Stimulated activated naive B cell treated with anti-CD40 and anti-IgM and Interleukin-4, amounts not matched to agents 10 μg/mL and 1 μg/mL and 100 μg/mL, for 72 hours (primary cell): ENCODE data around the gene CCDC192.
"Not testable (repeated sequence)": the region's sequence is repeated elsewhere in the genome, so short reads cannot be mapped to it uniquely, and the experiment has no call there.

Experiments
- ATAC-seq, 2 donors: fragments of 150-1000 bp; cut with Tn5 transposase; replicated peaks; 2 replicates each; pipeline ENCODE4 v1.10.0; 2021; ENCODE audit warnings: moderate library complexity in 1 of 2
- DNase-seq: peaks from one replicate; pipeline ENCODE4 v3.0.0; 2021
- H3K27ac Mint-ChIP-seq: one replicate; pipeline ENCODE4 v1.8.0; 2022; ENCODE audit warnings: mild to moderate bottlenecking, mixed read lengths
- H3K27me3 Mint-ChIP-seq, 2 donors: one replicate each; pipeline ENCODE4 v1.8.0; 2022; ENCODE audit warnings: mixed read lengths in 2 of 2
- H3K36me3 Mint-ChIP-seq, 2 donors: one replicate each; pipeline ENCODE4 v1.8.0; 2022; ENCODE audit warnings: mixed read lengths in 2 of 2, mild to moderate bottlenecking in 1 of 2
- H3K4me1 Mint-ChIP-seq, 2 donors: one replicate each; pipeline ENCODE4 v1.8.0; 2022; ENCODE audit warnings: mixed read lengths in 2 of 2, mild to moderate bottlenecking in 1 of 2
- H3K4me3 Mint-ChIP-seq, 2 donors: one replicate each; pipeline ENCODE4 v1.8.0; 2022; ENCODE audit warnings: mild to moderate bottlenecking in 2 of 2, mixed read lengths in 2 of 2, moderate library complexity in 1 of 2
- H3K9me3 Mint-ChIP-seq, 2 donors: one replicate each; pipeline ENCODE4 v1.8.0; 2022; ENCODE audit warnings: mixed read lengths in 2 of 2, mild to moderate bottlenecking in 1 of 2

The CCDC192 gene

DNA sequence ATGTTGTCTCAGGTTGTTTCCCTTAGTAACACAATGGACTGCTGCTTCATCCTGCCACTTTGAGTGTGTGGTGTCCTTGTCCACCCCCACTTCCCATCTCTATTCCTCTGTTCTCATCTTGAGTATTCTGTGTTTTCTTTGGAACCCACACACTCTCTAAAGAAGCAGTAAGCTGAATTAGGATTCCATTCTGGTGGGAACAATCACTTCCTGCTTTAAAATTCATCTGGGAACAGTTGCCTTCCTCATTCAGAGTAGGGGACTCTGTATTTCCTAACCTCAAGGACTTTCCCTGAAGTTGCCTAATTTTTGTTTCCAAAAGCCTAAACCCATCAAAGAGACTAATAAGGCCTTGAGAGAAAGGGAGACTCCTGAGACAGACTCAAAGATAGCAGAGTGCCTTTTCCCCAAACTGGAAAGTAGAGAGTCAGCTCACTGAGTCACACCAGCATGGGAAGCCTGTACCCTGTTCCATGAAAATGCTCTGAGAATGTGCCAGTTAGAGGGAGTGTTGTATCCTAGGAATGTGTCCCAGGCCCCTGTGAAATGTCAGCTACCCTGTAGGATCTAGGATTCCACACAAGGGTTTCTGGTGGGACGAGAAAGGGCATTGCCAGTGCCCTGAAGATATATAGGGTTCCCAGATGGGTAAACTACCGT is 63.6 kb downstream of the CCDC192 start:
- H3K4me3 Mint-ChIP-seq, result no peak overlapping the region
- no peak overlapping the region for H3K27ac Mint-ChIP-seq
- H3K36me3 Mint-ChIP-seq, result no peaks in the 10 kb centered on the region
- H3K4me1 Mint-ChIP-seq, result no peaks in the 10 kb centered on the region
- no peak for ATAC-seq
- no peaks in the 10 kb centered on the region for H3K9me3 Mint-ChIP-seq
- peaks cover 0 to 10% of the 10 kb centered on the region in 2 donors for H3K27me3 Mint-ChIP-seq
- no peak for DNase-seq

DNA sequence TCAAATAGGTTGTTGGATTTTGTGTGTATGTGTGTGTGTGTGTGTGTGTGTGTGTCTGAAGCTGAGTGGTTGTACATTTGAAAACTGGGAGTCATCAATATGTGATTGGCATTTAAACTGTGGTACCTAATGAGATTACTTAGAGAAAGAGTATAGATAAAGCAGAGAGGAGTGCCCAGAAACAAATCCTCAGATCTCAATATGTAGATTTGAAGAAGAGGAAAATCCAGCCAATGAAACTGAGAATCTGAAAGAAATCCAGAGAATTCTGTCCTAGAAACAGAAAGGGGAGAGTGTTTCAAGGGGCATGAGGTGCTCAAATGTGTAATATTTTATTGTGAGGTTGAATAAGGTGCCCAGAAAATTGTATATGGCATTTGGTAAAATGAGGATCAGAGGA is 66.2 kb downstream of the CCDC192 start:
- H3K4me3 Mint-ChIP-seq, result no peak overlapping the region

DNA sequence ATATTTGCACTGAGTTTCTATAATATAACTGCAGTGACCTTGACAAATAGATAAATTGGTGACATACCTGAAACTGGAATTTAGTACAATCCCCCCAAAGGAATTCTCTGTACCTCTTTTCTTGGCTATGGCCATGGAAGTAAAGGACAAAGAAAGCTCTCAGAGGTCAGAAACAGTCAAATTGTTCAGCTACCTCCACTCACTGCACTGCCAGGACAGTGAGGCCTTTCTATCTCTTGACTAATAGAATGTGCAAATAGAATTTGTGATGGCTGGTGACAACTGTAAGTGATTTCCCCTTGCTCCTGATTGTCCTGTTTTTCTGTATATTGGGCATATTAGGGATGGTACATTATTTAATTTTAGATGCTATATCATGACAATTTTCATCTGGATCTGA is 67.1 kb downstream of the CCDC192 start:
- DNase-seq (no peak), ATAC-seq (no peak)
- H3K9me3 Mint-ChIP-seq, result peaks cover 0 to 1% of the 10 kb centered on the region in 2 donors
- H3K4me3 Mint-ChIP-seq, result no peak overlapping the region
- no peaks in the 10 kb centered on the region for H3K36me3 Mint-ChIP-seq
- peaks cover 5 to 6% of the 10 kb centered on the region in 2 donors for H3K27me3 Mint-ChIP-seq
- H3K4me1 Mint-ChIP-seq, result no peaks in the 10 kb centered on the region
- H3K27ac Mint-ChIP-seq, result no peak overlapping the region

More for the DNA sequence above, 66.2 kb downstream of the CCDC192 start:
- no peak overlapping the region for H3K27ac Mint-ChIP-seq
- ATAC-seq (no peak), DNase-seq (no peak)
- H3K27me3 Mint-ChIP-seq, result peaks cover 0 to 6% of the 10 kb centered on the region in 2 donors
- H3K36me3 Mint-ChIP-seq, result no peaks in the 10 kb centered on the region
- no peaks in the 10 kb centered on the region for H3K9me3 Mint-ChIP-seq
- no peaks in the 10 kb centered on the region for H3K4me1 Mint-ChIP-seq

DNA sequence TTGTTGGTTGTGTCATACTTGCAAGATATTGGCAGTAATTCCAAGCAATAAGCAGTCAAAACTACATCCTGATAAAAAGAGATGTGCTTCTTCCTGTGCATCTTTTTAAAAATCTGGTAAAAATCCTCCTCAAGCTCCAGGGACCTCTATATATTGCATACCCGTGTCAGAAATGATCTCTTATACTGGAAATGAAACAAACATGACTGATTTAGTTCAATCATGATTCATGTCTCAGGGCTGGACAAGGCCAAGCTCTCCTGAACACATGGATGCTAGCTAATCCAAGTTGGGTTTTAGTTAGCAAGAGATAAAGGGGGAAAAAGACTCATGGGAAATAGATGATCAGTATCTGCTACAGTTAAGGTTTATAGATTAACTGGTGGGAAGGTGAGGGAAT is 69.3 kb downstream of the CCDC192 start:
- Mint-ChIP-seq H3K36me3 (no peaks in the 10 kb centered on the region), H3K27me3 (peaks cover 6% of the 10 kb centered on the region in 2 donors), H3K4me1 (no peaks in the 10 kb centered on the region), H3K9me3 (peaks cover 4% of the 10 kb centered on the region in 2 donors), H3K27ac (no peak overlapping the region), H3K4me3 (no peak overlapping the region)
- no peak for DNase-seq
- no peak for ATAC-seq

DNA sequence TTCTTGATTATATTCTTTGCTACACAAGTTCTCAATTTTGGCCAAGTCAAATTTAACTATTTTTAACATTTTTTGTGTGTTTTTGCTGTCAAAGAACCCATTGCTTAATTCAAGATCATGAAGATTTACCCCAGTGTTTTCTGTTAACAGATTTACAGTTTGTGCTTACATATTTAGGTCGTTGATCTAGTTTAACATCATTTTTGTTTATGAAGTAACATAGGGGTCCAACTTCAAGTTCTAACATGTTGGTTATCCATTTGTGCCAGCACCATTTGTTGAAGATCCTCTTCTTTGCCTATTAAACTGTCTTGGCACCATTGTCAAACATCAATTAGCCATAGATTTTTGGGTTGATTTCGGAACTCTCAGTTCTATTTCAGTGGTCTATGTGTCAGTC is 71.0 kb downstream of the CCDC192 start:
- Mint-ChIP-seq H3K4me1 (no peaks in the 10 kb centered on the region), H3K4me3 (no peak overlapping the region), H3K27ac (no peak overlapping the region), H3K27me3 (peaks cover 1 to 6% of the 10 kb centered on the region in 2 donors), H3K36me3 (no peaks in the 10 kb centered on the region), H3K9me3 (peaks cover 9 to 14% of the 10 kb centered on the region in 2 donors)
- no peak for ATAC-seq
- no peak for DNase-seq

DNA sequence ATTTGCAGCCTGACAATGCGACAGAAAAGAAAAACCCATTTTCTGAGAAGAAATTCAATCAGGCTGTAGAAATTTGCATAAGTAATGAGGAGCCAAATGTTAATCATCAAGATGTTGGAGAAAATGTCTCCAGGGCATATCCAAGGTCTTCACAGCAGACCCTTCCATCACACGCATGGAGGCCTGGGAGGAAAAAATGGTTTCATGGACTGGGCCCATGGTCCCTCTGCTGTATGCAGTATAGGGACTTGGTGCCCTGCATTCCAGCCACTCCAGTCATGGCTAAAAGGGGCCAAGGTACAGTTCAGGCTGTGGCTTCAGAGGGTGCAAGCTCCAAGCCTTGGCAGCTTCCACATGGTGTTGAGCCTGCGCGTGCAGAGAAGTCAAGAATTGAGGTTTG is 73.3 kb downstream of the CCDC192 start:
- DNase-seq (no peak), ATAC-seq (no peak)
- no peaks in the 10 kb centered on the region for H3K36me3 Mint-ChIP-seq
- H3K27me3 Mint-ChIP-seq, result peaks cover 0 to 6% of the 10 kb centered on the region in 2 donors
- no peak overlapping the region for H3K27ac Mint-ChIP-seq
- no peaks in the 10 kb centered on the region for H3K4me1 Mint-ChIP-seq
- H3K9me3 Mint-ChIP-seq, result peaks cover 9 to 16% of the 10 kb centered on the region in 2 donors
- no peak overlapping the region for H3K4me3 Mint-ChIP-seq

DNA sequence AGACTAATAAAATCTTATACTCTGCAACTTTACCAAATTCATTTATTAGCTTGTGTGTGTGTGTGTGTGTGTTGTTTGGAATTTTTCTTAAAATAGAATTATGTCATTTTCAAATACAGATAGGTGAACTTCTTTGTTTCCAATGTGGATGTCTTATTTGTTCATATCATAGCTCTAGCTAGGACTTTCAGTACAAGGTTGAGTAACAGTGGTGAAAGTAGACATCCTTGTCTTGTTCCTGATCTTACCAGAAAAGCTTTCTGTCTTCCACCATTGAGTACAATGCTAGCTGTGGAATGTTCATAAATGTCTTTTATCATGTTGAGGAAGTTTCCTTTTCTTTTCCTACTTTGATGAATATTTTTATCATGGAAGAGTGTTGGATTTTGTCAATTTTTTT is 74.8 kb downstream of the CCDC192 start:
- Mint-ChIP-seq H3K9me3 (peaks cover 9 to 16% of the 10 kb centered on the region in 2 donors), H3K27ac (no peak overlapping the region), H3K4me3 (no peak overlapping the region), H3K36me3 (no peaks in the 10 kb centered on the region), H3K4me1 (no peaks in the 10 kb centered on the region), H3K27me3 (peaks cover 0 to 6% of the 10 kb centered on the region in 2 donors)
- ATAC-seq (no peak), DNase-seq (no peak)

DNA sequence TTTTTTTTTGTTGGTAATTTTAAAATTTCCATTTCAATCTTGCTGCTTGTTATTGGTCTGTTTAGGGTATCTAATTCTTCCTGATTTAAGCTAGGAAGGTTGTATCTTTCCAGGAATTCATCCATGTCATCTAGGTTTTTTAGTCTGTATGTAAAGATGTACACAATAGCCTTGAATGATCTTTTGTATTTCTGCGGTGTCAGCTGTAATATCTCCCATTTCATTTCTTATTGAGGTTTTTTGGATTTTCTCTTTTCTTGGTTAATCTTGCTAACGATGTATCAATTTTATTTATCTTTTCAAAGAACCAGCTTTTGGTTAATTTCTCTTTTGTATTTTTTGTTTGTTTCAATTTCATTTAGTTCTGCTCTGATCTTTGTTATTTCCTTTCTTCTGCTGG is 79.3 kb downstream of the CCDC192 start:
- not testable (repeated sequence) for H3K27ac Mint-ChIP-seq, H3K4me3 Mint-ChIP-seq, DNase-seq, H3K27me3 Mint-ChIP-seq, ATAC-seq, H3K4me1 Mint-ChIP-seq, H3K36me3 Mint-ChIP-seq
- H3K9me3 Mint-ChIP-seq, result peaks cover 6 to 13% of the 10 kb centered on the region in 2 donors

DNA sequence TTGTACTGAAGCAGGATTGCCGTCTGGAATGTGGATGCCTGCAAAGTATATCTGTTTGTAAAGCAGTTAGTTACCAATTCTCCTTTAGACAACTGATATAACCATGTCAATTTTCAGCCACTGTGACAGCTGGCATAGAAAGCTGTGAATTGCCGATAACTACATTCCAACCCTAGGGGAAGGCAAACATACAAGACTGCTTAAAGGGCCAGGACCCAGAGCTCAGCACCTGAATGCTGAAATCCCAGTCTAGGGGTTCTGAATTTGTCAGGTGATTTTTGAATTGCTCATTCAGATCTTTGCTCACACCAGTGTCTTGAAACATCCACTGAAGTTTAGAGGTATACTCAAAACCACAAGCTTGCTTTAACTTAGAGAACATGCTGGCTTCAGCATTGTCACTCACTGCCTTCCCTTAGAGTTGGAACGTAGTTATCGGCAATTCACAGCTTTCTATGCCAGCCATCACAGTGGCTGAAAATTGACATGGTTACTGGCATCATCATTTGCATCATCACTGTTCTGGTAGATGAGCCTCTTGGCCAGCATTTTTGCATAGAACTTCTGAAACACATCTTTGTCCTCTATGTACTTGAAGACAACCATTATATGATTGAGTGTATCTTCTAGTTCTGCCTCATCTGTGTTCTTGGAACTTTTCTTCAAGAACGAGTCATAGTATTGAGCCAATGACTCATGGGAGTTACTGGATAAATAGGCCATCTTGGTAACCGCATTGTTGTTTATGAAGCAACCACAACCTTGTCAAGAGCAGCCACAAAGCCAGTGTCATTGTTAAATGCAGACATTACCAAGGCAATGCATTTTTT is 82.1 kb downstream of the CCDC192 start:
- no peaks in the 10 kb centered on the region for H3K36me3 Mint-ChIP-seq
- H3K27ac Mint-ChIP-seq, result no peak overlapping the region
- DNase-seq, result no peak
- no peaks in the 10 kb centered on the region for H3K4me1 Mint-ChIP-seq
- peaks cover under 1 to 4% of the 10 kb centered on the region in 2 donors for H3K9me3 Mint-ChIP-seq
- no peak for ATAC-seq
- no peak overlapping the region for H3K4me3 Mint-ChIP-seq
- H3K27me3 Mint-ChIP-seq, result no peaks in the 10 kb centered on the region

DNA sequence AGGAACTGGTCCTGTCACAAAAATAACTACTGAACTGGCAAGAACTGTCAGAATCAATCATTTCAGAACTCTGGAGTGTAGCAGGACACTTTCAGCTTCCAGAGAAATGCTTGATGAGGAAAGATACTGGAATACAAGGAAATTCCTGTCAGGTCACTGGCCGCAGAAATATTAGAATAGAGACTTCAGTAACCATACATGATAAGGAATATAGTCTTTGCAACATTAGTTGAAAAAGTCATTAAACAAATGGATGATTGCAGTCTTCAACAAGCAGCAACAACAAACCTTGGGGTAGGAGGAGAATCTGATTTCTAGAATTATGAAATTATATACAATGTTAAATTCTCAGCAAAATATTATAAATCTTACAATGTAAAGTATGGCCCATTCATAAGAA is 88.2 kb downstream of the CCDC192 start:
- no peaks in the 10 kb centered on the region for H3K27me3 Mint-ChIP-seq
- no peaks in the 10 kb centered on the region for H3K4me1 Mint-ChIP-seq

DNA sequence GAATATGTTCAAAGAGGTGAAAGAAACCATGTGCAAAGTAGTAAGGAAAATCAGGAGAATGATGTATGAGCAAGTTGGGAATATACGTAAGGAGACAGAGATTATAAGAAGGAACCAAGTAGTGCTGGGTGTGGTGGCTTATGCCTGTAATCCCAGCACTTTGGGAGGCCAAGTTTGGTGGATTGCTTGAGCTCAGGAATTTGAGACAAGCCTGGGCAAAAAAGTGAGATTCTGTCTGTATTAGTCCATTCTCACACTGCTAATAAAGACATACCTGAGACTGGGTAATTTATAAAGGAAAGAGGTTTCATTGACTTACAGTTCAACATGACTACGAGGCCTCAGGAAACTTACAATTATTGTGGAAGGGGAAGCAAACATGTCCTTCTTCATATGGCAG is 88.7 kb downstream of the CCDC192 start:
- DNase-seq, ATAC-seq, H3K27me3 Mint-ChIP-seq, H3K27ac Mint-ChIP-seq, H3K36me3 Mint-ChIP-seq, H3K4me1 Mint-ChIP-seq, H3K4me3 Mint-ChIP-seq: not testable (repeated sequence)
- peaks cover 12 to 14% of the 10 kb centered on the region in 2 donors for H3K9me3 Mint-ChIP-seq

More for the DNA sequence above, 88.2 kb downstream of the CCDC192 start:
- peaks cover 12 to 14% of the 10 kb centered on the region in 2 donors for H3K9me3 Mint-ChIP-seq
- no peak overlapping the region for H3K27ac Mint-ChIP-seq
- DNase-seq, result no peak
- ATAC-seq, result no peak
- H3K4me3 Mint-ChIP-seq, result no peak overlapping the region
- H3K36me3 Mint-ChIP-seq, result peaks cover 0 to 2% of the 10 kb centered on the region in 2 donors

DNA sequence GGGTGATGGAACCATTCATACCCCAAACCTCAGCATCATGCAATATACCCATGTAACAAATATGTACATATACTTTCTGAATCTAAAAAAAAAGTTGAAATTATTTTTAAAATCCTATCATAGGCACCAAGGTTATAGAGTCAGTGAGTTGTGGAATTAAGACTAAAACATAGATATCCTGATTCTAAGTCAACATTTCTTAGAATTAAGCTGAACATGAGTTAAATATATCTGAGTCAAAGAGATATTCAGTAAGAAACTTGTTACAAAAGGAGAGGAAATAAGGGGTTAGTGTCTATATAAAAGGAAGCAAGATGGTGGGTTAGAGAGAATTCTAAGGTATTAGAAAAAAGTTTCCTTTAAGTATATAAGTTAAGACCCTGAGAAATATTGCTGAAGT is 89.9 kb downstream of the CCDC192 start:
- Mint-ChIP-seq H3K27ac (no peak overlapping the region), H3K9me3 (peaks cover 12 to 14% of the 10 kb centered on the region in 2 donors), H3K27me3 (no peaks in the 10 kb centered on the region), H3K4me1 (no peaks in the 10 kb centered on the region), H3K36me3 (peaks cover 0 to 2% of the 10 kb centered on the region in 2 donors), H3K4me3 (no peak overlapping the region)
- DNase-seq (no peak), ATAC-seq (no peak)

DNA sequence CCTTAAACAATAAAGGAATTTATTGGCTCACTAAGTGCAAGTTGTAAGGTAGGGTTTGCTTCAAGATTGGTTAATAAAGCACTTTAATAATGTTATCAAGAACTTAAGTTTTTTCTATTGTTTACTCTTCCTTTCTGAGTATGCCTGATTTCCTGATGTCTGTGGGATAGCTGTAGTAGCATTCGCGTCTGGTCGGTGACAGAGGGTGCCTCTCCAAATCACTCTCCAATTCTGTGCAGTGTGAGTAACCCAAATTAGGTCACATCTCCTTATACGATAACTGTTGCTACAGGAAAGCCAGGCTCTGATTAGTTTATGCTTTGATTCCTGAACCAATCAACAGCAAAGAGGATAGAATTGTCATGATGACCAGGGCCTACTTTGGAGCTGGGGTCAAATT is 90.7 kb downstream of the CCDC192 start:
- Mint-ChIP-seq H3K4me3 (no peak overlapping the region), H3K4me1 (no peaks in the 10 kb centered on the region), H3K36me3 (peaks cover 0 to 2% of the 10 kb centered on the region in 2 donors), H3K9me3 (peaks cover 12 to 14% of the 10 kb centered on the region in 2 donors), H3K27ac (no peak overlapping the region), H3K27me3 (no peaks in the 10 kb centered on the region)
- ATAC-seq, result no peak
- no peak for DNase-seq

DNA sequence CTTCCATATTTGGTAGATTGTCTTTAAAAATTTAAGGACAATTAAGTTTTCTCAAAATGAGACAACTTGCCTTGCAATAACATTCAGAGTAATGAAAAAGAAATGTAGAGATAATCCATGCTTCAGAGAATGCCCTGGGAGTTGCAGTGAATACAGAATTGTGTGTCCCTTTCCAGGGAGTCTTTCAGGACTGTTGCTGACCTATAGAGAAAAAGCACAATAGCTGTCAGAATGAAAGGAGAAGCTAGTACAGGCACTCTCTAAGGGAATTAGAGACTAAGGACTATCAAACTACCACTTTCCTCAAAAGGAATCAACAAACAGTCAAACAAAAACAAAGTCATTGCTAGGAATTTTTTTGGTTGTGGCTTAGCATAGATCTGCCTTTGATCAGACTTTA is 93.0 kb downstream of the CCDC192 start:
- Mint-ChIP-seq H3K4me1 (no peaks in the 10 kb centered on the region), H3K4me3 (no peak overlapping the region), H3K36me3 (peaks cover 0 to 2% of the 10 kb centered on the region in 2 donors), H3K27me3 (no peaks in the 10 kb centered on the region), H3K27ac (no peak overlapping the region), H3K9me3 (peaks cover 9 to 10% of the 10 kb centered on the region in 2 donors)
- no peak for DNase-seq
- ATAC-seq, result no peak
